Measurements from ENCODE around the gene RPS3.
"Not testable (repeated sequence)": the region's sequence is repeated elsewhere in the genome, so short reads cannot be mapped to it uniquely, and the experiment has no call there.

- not testable (repeated sequence) for TF ChIP-seq MYC, CTCF (IDR thresholded peaks at IDR 0.05; ENCODE audit: low read depth, low read length)
Measured at GRCh38 chr11:75378776-75379175, 20.5 kb upstream of the RPS3 start.

Measured in NB4 (cell line).